Naive thymus-derived CD4-positive, alpha-beta T cell (primary cell): ENCODE measurements around the gene GOLGA8A. TPM values are rescaled to one million over a fixed set of nuclear protein-coding genes. Genes with fewer than 3 reads are reported as not detected.

Experiments used
- ATAC-seq: fragments of 150-1000 bp; cut with Tn5 transposase; 2 replicates; pipeline ENCODE4 v1.10.0; 2021; ENCODE audit warnings: mild to moderate bottlenecking, moderate library complexity
- CTCF ChIA-PET: fragments of 350-600 bp; sonication (Branson Sonifier 250); formaldehyde crosslinking; loops from one replicate; lab custom pipeline; 2021; ENCODE audit warnings: antibody characterized with exemption; lab: Charles Lee
- POLR2A ChIA-PET: fragments of 350-600 bp; sonication (Branson Sonifier 250); formaldehyde crosslinking; loops from one replicate; lab custom pipeline; 2021; ENCODE audit warnings: antibody characterized with exemption, inconsistent platforms; lab: Charles Lee
- DNase-seq, 9 donors: peaks; one replicate each; pipeline versions ENCODE4 v3.0.0 to v3.0.0-alpha.2; 2020 to 2022; ENCODE audit warnings: mixed read lengths in 1 of 9
- H3K27ac ChIP-seq: one replicate; pipeline ENCODE4 v1.7.0; 2013; ENCODE audit warnings: mild to moderate bottlenecking, low read depth, low read length, moderate library complexity
- H3K27me3 ChIP-seq, 2 donors: one replicate each; pipeline ENCODE4 v1.7.0; 2013; ENCODE audit warnings: low read length in 2 of 2, mild to moderate bottlenecking in 2 of 2, moderate library complexity in 2 of 2; ENCODE audit not compliant: control insufficient read depth in 2 of 2, insufficient read depth in 2 of 2
- H3K36me3 ChIP-seq, 3 experiments: 1 replicate in 2 of 3; 2 replicates in 1 of 3; pipeline ENCODE4 v1.7.0; 2013; ENCODE audit warnings: low read length in 3 of 3, mild to moderate bottlenecking in 3 of 3, moderate library complexity in 1 of 3; ENCODE audit not compliant: insufficient read depth in 3 of 3, control insufficient read depth in 2 of 3
- H3K4me1 ChIP-seq, 2 donors: one replicate each; pipeline ENCODE4 v1.7.0; 2013; ENCODE audit warnings: low read length in 2 of 2, mild to moderate bottlenecking in 2 of 2, moderate library complexity in 1 of 2; ENCODE audit not compliant: control insufficient read depth in 2 of 2, insufficient read depth in 2 of 2
- H3K4me3 ChIP-seq: 2 replicates; pipeline ENCODE4 v1.7.0; 2013; ENCODE audit warnings: mild to moderate bottlenecking, low read length
- H3K9me3 ChIP-seq, 3 experiments: 1 replicate in 2 of 3; 2 replicates in 1 of 3; pipeline ENCODE4 v1.7.0; 2013; ENCODE audit warnings: low read length in 3 of 3; ENCODE audit not compliant: control insufficient read depth in 2 of 3
- H3K27ac Mint-ChIP-seq, 9 donors: one replicate each; pipeline ENCODE4 v1.8.0; 2020 to 2022; ENCODE audit warnings: mixed read lengths in 9 of 9, mild to moderate bottlenecking in 8 of 9, moderate library complexity in 5 of 9, inconsistent platforms in 2 of 9
- H3K27me3 Mint-ChIP-seq, 5 donors: one replicate each; pipeline ENCODE4 v1.8.0; 2021 to 2022; ENCODE audit warnings: mixed read lengths in 5 of 5, mild to moderate bottlenecking in 1 of 5
- H3K36me3 Mint-ChIP-seq, 5 donors: one replicate each; pipeline ENCODE4 v1.8.0; 2020 to 2022; ENCODE audit warnings: mixed read lengths in 5 of 5, mild to moderate bottlenecking in 3 of 5, inconsistent platforms in 1 of 5
- H3K4me1 Mint-ChIP-seq, 7 donors: one replicate each; pipeline ENCODE4 v1.8.0; 2020 to 2022; ENCODE audit warnings: mixed read lengths in 7 of 7, mild to moderate bottlenecking in 3 of 7, inconsistent platforms in 1 of 7
- H3K4me3 Mint-ChIP-seq, 10 donors: one replicate each; pipeline ENCODE4 v1.8.0; 2020 to 2022; ENCODE audit warnings: mild to moderate bottlenecking in 10 of 10, mixed read lengths in 10 of 10, moderate library complexity in 6 of 10, inconsistent platforms in 2 of 10
- H3K9me3 Mint-ChIP-seq, 11 donors: one replicate each; pipeline ENCODE4 v1.8.0; 2020 to 2022; ENCODE audit warnings: mixed read lengths in 11 of 11, mild to moderate bottlenecking in 4 of 11, inconsistent platforms in 1 of 11, moderate library complexity in 1 of 11
- intact Hi-C, 2 donors: fragments of 100-400 bp; cut with micrococcal nuclease; formaldehyde crosslinking; loops; one replicate each; pipeline ENCODE4 v1.15.1; 2023
- polyA plus RNA-seq, 2 donors: library from polyadenylated mRNA; unstranded; fragments of 300-500 nt; fragmentation: Illumina TruSeq; gene quantifications; one replicate each; pipeline ENCODE4 v1.2.3, GENCODE V29; 2021
- total RNA-seq, 6 experiments: library from RNA in 5 of 6; stranded (reverse) in 5 of 6; gene quantifications; 1 replicate in 5 of 6; 2 replicates in 1 of 6; pipeline ENCODE4 v1.2.3 and lab custom pipeline; 2021 to 2026

GOLGA8A gene
- total and polyA plus RNA-seq, 7 experiments from 2014 or later = 3.0 to 361 (median 150) TPM

GRCh38 chr15:34470091-34470490, 32.5 kb upstream of the GOLGA8A start:
- Histone ChIP-seq H3K4me3 (no peak overlapping the region), H3K9me3 (no peaks in the 10 kb centered on the region), H3K27ac (no peak overlapping the region), H3K36me3 (no peaks in the 10 kb centered on the region), H3K4me1 (no peaks in the 10 kb centered on the region), H3K27me3 (no peaks in the 10 kb centered on the region)
- Mint-ChIP-seq H3K36me3 (peaks cover 0 to 1% (median 0%) of the 10 kb centered on the region in 5 donors), H3K27ac (peak overlapping the region in 1 of 9 donors; percentile 42), H3K27me3 (peaks cover 5 to 21% (median 9%) of the 10 kb centered on the region in 5 donors), H3K4me3 (no peak overlapping the region), H3K4me1 (peaks cover 0 to 12% (median 0%) of the 10 kb centered on the region in 7 donors), H3K9me3 (no peaks in the 10 kb centered on the region)
- ATAC-seq (no peak), DNase-seq (no peak)
- ChIA-PET POLR2A (no interaction called here), CTCF (no interaction called here)
- intact Hi-C loops = no loop called here

GRCh38 chr15:34461730-34462129, 24.1 kb upstream of the GOLGA8A start:
- CTCF ChIA-PET = no interaction called here
- no peak for DNase-seq

GRCh38 chr15:34460451-34460850, 22.8 kb upstream of the GOLGA8A start:
- no peaks in the 10 kb centered on the region for H3K4me1 Mint-ChIP-seq
- H3K9me3 Mint-ChIP-seq = peaks cover 0 to 1% (median 0%) of the 10 kb centered on the region in 11 donors
- intact Hi-C loops = no loop called here
- Histone ChIP-seq H3K4me3 (no peak overlapping the region), H3K27ac (no peak overlapping the region), H3K4me1 (no peaks in the 10 kb centered on the region), H3K36me3 (no peaks in the 10 kb centered on the region), H3K9me3 (no peaks in the 10 kb centered on the region), H3K27me3 (peaks cover 4 to 6% of the 10 kb centered on the region in 2 donors)
- no peak for ATAC-seq
- H3K27ac Mint-ChIP-seq = no peak overlapping the region
- no peaks in the 10 kb centered on the region for H3K36me3 Mint-ChIP-seq
- H3K27me3 Mint-ChIP-seq = peaks cover 11 to 58% (median 21%) of the 10 kb centered on the region in 5 donors
- no peak overlapping the region for H3K4me3 Mint-ChIP-seq
- ChIA-PET CTCF (no interaction called here), POLR2A (no interaction called here)
- DNase-seq = no peak

More at GRCh38 chr15:34461730-34462129, 24.1 kb upstream of the GOLGA8A start:
- H3K36me3 ChIP-seq = no peaks in the 10 kb centered on the region
- no peak overlapping the region for H3K4me3 ChIP-seq
- no peaks in the 10 kb centered on the region for H3K4me1 ChIP-seq
- peaks cover 0 to 1% (median 0%) of the 10 kb centered on the region in 11 donors for H3K9me3 Mint-ChIP-seq
- H3K27me3 ChIP-seq = peaks cover 4 to 6% of the 10 kb centered on the region in 2 donors
- H3K27me3 Mint-ChIP-seq = peaks cover 13 to 55% (median 21%) of the 10 kb centered on the region in 5 donors
- intact Hi-C loops = no loop called here
- ATAC-seq = no peak
- no peak overlapping the region for H3K4me3 Mint-ChIP-seq
- H3K4me1 Mint-ChIP-seq = no peaks in the 10 kb centered on the region
- H3K9me3 ChIP-seq = no peaks in the 10 kb centered on the region
- no peak overlapping the region for H3K27ac ChIP-seq
- no peak overlapping the region for H3K27ac Mint-ChIP-seq
- H3K36me3 Mint-ChIP-seq = no peaks in the 10 kb centered on the region
- POLR2A ChIA-PET = no interaction called here

DNA sequence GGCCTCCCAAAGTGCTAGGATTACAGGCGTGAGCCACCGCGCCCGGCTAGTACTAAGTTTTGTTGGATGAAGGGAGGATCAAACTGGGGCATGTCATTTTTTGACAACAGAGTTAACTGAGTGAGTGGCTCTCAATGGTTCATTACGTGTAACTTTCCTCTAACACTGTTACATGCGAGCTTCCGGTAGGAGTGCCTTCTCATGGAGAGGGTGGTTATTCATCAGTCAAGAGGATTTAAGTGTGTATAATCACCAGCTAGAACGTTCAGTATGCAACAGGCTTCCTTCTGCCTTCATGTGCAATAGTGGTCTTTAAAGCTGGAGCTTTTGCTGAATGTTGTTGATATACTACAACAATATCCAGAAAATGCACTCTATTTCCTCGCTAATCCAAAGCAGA, 19.1 kb upstream of the GOLGA8A start:
- Histone ChIP-seq H3K27me3 (peaks cover 4 to 6% of the 10 kb centered on the region in 2 donors), H3K27ac (no peak overlapping the region), H3K9me3 (no peaks in the 10 kb centered on the region), H3K4me3 (no peak overlapping the region), H3K36me3 (no peaks in the 10 kb centered on the region), H3K4me1 (no peaks in the 10 kb centered on the region)
- ChIA-PET POLR2A (no interaction called here), CTCF (no interaction called here)
- intact Hi-C loops = no loop called here
- peaks cover 0 to 1% (median 0%) of the 10 kb centered on the region in 11 donors for H3K9me3 Mint-ChIP-seq
- no peak overlapping the region for H3K4me3 Mint-ChIP-seq
- ATAC-seq (no peak), DNase-seq (no peak)
- peaks cover 16 to 63% (median 21%) of the 10 kb centered on the region in 5 donors for H3K27me3 Mint-ChIP-seq
- H3K36me3 Mint-ChIP-seq = no peaks in the 10 kb centered on the region
- H3K4me1 Mint-ChIP-seq = no peaks in the 10 kb centered on the region
- no peak overlapping the region for H3K27ac Mint-ChIP-seq

DNA sequence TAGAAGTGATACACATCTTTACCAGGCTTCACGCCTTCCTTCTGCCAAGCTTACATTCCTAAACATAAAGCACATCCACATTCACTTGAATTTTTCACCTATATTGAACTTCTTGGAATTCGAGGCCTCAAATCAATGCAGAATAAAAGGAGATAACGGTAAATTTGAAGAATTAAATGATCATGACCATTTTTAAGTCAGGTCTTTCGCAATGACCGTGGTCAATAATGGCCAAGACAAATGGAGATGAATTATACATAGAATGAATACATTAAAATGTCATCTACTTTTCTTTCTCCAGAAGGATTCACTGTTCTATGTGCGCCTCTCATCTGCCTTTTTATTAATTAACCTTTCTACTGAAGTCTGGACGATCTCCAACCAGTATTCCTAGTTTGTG, 5.3 kb upstream of the GOLGA8A start:
- H3K4me1 Mint-ChIP-seq = peaks cover 0 to 3% (median 0%) of the 10 kb centered on the region in 7 donors
- H3K9me3 Mint-ChIP-seq = no peaks in the 10 kb centered on the region
- peaks cover 15 to 57% (median 31%) of the 10 kb centered on the region in 5 donors for H3K27me3 Mint-ChIP-seq
- no peaks in the 10 kb centered on the region for H3K27me3 ChIP-seq
- H3K27ac Mint-ChIP-seq = no peak overlapping the region
- no peak for ATAC-seq
- CTCF ChIA-PET = no interaction called here
- H3K36me3 Mint-ChIP-seq = no peaks in the 10 kb centered on the region
- no peaks in the 10 kb centered on the region for H3K36me3 ChIP-seq
- no peak overlapping the region for H3K4me3 ChIP-seq
- no peaks in the 10 kb centered on the region for H3K9me3 ChIP-seq
- H3K27ac ChIP-seq = no peak overlapping the region
- POLR2A ChIA-PET = no interaction called here
- no peak for DNase-seq
- peaks cover 0 to 1% of the 10 kb centered on the region in 2 donors for H3K4me1 ChIP-seq
- H3K4me3 Mint-ChIP-seq = no peak overlapping the region
- intact Hi-C loops = no loop called here

DNA sequence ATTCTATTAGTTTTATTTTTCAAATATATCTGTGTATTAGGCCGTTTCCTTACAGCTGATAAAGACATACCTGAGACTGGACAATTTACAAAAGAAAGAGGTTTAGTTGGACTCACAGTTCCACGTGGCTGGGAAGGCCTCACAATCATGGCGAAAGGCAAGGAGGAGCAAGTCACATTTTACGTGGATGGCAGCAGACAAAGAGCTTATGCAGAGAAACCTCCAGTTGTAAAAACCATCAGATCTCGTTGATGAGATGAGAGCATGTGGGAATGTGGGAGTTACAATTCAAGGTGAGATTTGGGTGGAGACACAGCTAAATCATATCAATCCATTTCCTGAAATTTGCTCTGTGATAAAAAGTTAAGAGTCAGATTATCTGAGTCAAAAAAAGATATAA, 2.3 kb upstream of the GOLGA8A start:
- H3K9me3 Mint-ChIP-seq = no peaks in the 10 kb centered on the region
- Histone ChIP-seq H3K4me3 (no peak overlapping the region), H3K9me3 (no peaks in the 10 kb centered on the region), H3K36me3 (no peaks in the 10 kb centered on the region), H3K27me3 (no peaks in the 10 kb centered on the region), H3K27ac (no peak overlapping the region), H3K4me1 (peaks cover 6 to 12% of the 10 kb centered on the region in 2 donors)
- ATAC-seq (no peak), DNase-seq (no peak)
- ChIA-PET POLR2A (no interaction called here), CTCF (no interaction called here)
- peaks cover 3 to 22% (median 15%) of the 10 kb centered on the region in 7 donors for H3K4me1 Mint-ChIP-seq
- intact Hi-C loops = loop anchor here (5.0 to 10.0 kb wide), 3 partner anchors 95 to 215 kb away; partner anchors contain the start of genes EMC4 (in 1 of the 2), NOP10 (in 1 of the 2) and NUTM1 (in 1 of the 2)
- H3K36me3 Mint-ChIP-seq = peaks cover 0 to 5% (median 0%) of the 10 kb centered on the region in 5 donors
- H3K27me3 Mint-ChIP-seq = peaks cover 5 to 37% (median 17%) of the 10 kb centered on the region in 5 donors
- H3K27ac Mint-ChIP-seq = no peak overlapping the region
- H3K4me3 Mint-ChIP-seq = no peak overlapping the region

DNA sequence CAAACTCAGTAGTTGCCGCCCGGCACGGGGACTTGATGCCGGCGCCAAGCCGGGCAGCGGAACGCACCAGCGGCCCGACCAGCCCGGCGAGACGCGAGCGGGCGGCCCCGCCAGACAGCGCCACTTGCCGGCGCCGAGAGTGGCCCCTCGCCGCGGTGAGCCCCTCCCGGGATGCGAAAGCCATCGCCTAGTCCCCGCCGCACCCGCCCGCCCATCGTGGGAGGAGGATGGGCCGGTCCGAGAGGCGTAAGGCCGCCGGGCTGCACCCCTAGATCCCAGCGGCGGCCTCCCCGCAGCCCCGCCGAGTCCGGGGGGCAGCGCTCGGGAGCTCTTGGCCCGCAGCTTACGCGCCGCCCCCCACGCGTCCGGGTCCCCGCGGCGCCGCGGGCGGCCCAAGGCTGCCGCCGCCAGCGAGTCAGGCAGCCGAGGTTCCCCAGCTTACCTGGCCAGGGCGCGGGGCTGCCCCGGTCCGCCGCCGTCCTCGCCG, 609 bp downstream of the GOLGA8A start:
- intact Hi-C loops = loop anchor here (1.0 to 10.0 kb wide), 6 partner anchors 70 to 552 kb away; partner anchors contain the start of genes EMC4 (in 1 of the 2), LPCAT4 (in 1 of the 2), NOP10 (in 1 of the 2) and NUTM1 (in 1 of the 2)
- no peaks in the 10 kb centered on the region for H3K9me3 ChIP-seq
- H3K27me3 ChIP-seq = no peaks in the 10 kb centered on the region
- ChIA-PET CTCF (no interaction called here), POLR2A (no interaction called here)
- H3K4me3 ChIP-seq = peak overlapping the region; percentile 51
- peak overlapping the region; percentile 60 for H3K27ac ChIP-seq
- Mint-ChIP-seq H3K27me3 (peaks cover 0 to 15% (median 0%) of the 10 kb centered on the region in 5 donors), H3K4me3 (peak overlapping the region in 8 of 10 donors; percentile 77 to 94 (median 88)), H3K9me3 (no peaks in the 10 kb centered on the region), H3K36me3 (peaks cover 3 to 20% (median 5%) of the 10 kb centered on the region in 5 donors), H3K27ac (peak overlapping the region in 2 of 9 donors; percentile 66 to 77), H3K4me1 (peaks cover 3 to 39% (median 21%) of the 10 kb centered on the region in 7 donors)
- peaks cover 6 to 12% of the 10 kb centered on the region in 2 donors for H3K4me1 ChIP-seq
- peak; percentile 70 for ATAC-seq
- peaks cover 0 to 5% (median 0%) of the 10 kb centered on the region in 3 experiments for H3K36me3 ChIP-seq
- DNase-seq = peak in 8 of 9 donors; percentile 6 to 68 (median 42)
